CD4-positive, alpha-beta T cell (primary cell): ENCODE data around the gene POR. TPM values are rescaled to one million over a fixed set of nuclear protein-coding genes. Genes with fewer than 3 reads are reported as not detected.

Experiments
- ATAC-seq: fragments of 200-7000 bp; cut with Tn5 transposase; one replicate; pipeline ENCODE4 v1.10.0; 2022; ENCODE audit warnings: mild to moderate bottlenecking; ENCODE audit not compliant: poor library complexity
- CTCF ChIA-PET: fragments of 350-600 bp; sonication (Branson Sonifier 250); formaldehyde crosslinking; loops from one replicate; lab custom pipeline; 2021; ENCODE audit warnings: antibody characterized with exemption, inconsistent platforms; lab: Charles Lee
- POLR2A ChIA-PET: fragments of 350-600 bp; sonication (Branson Sonifier 250); formaldehyde crosslinking; loops from one replicate; lab custom pipeline; 2021; ENCODE audit warnings: antibody characterized with exemption, inconsistent platforms; lab: Charles Lee
- DNase-seq, 14 experiments: peaks; one replicate each; pipeline ENCODE4 v3.0.0-alpha.2; 2013 to 2020; ENCODE audit warnings: mixed read lengths in 2 of 14
- H3K27ac ChIP-seq, 2 donors: one replicate each; pipeline versions ENCODE4 v1.5.1 to v1.7.0; 2013; ENCODE audit warnings: low read length in 2 of 2, low read depth in 1 of 2, mild to moderate bottlenecking in 1 of 2
- H3K27me3 ChIP-seq, 2 experiments: 1 replicate in 1 of 2; 2 replicates in 1 of 2; pipeline versions ENCODE4 v1.6.1 to v1.7.0; 2013; ENCODE audit warnings: low read length in 2 of 2, control low read depth in 1 of 2, mild to moderate bottlenecking in 1 of 2, moderate library complexity in 1 of 2; ENCODE audit not compliant: insufficient read depth in 2 of 2, control insufficient read depth in 1 of 2
- H3K36me3 ChIP-seq: one replicate; pipeline ENCODE4 v1.6.1; 2013; ENCODE audit warnings: low read length, control low read depth; ENCODE audit not compliant: insufficient read depth
- H3K4me1 ChIP-seq: one replicate; pipeline ENCODE4 v1.6.1; 2013; ENCODE audit warnings: low read length, control low read depth; ENCODE audit not compliant: insufficient read depth
- H3K4me3 ChIP-seq: one replicate; pipeline ENCODE4 v1.5.1; 2013; ENCODE audit warnings: mild to moderate bottlenecking, low read length, moderate library complexity
- H3K9me3 ChIP-seq, 2 experiments: 1 replicate in 1 of 2; 2 replicates in 1 of 2; pipeline versions ENCODE4 v1.6.1 to v1.7.0; 2013; ENCODE audit warnings: low read length in 2 of 2, mild to moderate bottlenecking in 2 of 2, control low read depth in 1 of 2, moderate library complexity in 1 of 2; ENCODE audit not compliant: control insufficient read depth in 1 of 2, insufficient read depth in 1 of 2
- H3K27ac Mint-ChIP-seq: one replicate; pipeline ENCODE4 v1.8.0; 2020; ENCODE audit warnings: mixed read lengths
- H3K27me3 Mint-ChIP-seq: one replicate; pipeline ENCODE4 v1.8.0; 2021; ENCODE audit warnings: mixed read lengths
- H3K36me3 Mint-ChIP-seq: one replicate; pipeline ENCODE4 v1.8.0; 2021; ENCODE audit warnings: low read depth, mixed read lengths
- H3K4me1 Mint-ChIP-seq: one replicate; pipeline ENCODE4 v1.8.0; 2021; ENCODE audit warnings: low read depth, mixed read lengths
- H3K4me3 Mint-ChIP-seq: one replicate; pipeline ENCODE4 v1.8.0; 2020; ENCODE audit warnings: mild to moderate bottlenecking, mixed read lengths
- H3K9me3 Mint-ChIP-seq: one replicate; pipeline ENCODE4 v1.8.0; 2020; ENCODE audit warnings: mixed read lengths
- intact Hi-C, 2 experiments: fragments of 100-400 bp; cut with DNase I in 1 of 2; cut with micrococcal nuclease in 1 of 2; formaldehyde crosslinking; loops; one replicate each; pipeline versions ENCODE4 v1.15.1 to v1.9.0; 2023 to 2025; cut with DNase I, micrococcal nuclease
- total RNA-seq, 174 experiments: library from RNA in 2 of 174; stranded (reverse) in 2 of 174; gene quantifications; one replicate each; pipeline ENCODE4 v1.2.3 and lab custom pipeline; 2021 to 2026
- TF ChIP-seq, protein P1 (sequence below): fragments of 200-600 bp; IDR thresholded peaks from one replicate; pipeline ENCODE4 v1.8.0; 2022; ENCODE audit warnings: antibody characterized with exemption, mild to moderate bottlenecking

Gene POR
- total RNA-seq, 2 experiments from 2014 or later: 44.2 to 54.8 TPM

DNA sequence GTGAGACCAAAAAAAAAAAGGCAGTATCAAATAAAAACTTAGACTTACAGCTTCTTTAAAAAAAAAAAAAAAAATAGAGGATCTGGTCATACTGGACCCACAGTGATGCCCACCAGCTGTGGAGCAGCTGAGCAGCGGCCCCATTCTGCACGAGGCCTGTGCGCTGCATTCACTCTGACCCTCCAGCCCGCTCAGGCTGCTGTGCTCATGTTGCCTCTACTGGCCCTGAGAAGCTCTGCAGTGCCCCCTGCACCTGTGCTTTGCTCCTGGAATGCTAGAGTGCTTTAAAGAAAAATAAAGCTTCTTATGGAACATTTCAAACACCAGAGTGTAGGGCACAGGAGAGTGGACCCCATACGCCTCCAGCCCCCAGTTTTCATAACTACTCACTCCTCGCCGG, 46.3 kb downstream of the POR start:
- DNase-seq (no peak), ATAC-seq (no peak)
- CTCF ChIA-PET: no interaction called here
- Histone ChIP-seq H3K4me1 (no peaks in the 10 kb centered on the region), H3K36me3 (peaks cover 21% of the 10 kb centered on the region), H3K4me3 (no peak overlapping the region), H3K27ac (no peak overlapping the region), H3K27me3 (no peaks in the 10 kb centered on the region), H3K9me3 (no peaks in the 10 kb centered on the region)
- Mint-ChIP-seq H3K27me3 (no peaks in the 10 kb centered on the region), H3K4me1 (peaks cover 3% of the 10 kb centered on the region), H3K36me3 (peaks cover 52% of the 10 kb centered on the region), H3K4me3 (no peak overlapping the region), H3K27ac (no peak overlapping the region), H3K9me3 (no peaks in the 10 kb centered on the region)
- TF ChIP-seq, protein P1, sequence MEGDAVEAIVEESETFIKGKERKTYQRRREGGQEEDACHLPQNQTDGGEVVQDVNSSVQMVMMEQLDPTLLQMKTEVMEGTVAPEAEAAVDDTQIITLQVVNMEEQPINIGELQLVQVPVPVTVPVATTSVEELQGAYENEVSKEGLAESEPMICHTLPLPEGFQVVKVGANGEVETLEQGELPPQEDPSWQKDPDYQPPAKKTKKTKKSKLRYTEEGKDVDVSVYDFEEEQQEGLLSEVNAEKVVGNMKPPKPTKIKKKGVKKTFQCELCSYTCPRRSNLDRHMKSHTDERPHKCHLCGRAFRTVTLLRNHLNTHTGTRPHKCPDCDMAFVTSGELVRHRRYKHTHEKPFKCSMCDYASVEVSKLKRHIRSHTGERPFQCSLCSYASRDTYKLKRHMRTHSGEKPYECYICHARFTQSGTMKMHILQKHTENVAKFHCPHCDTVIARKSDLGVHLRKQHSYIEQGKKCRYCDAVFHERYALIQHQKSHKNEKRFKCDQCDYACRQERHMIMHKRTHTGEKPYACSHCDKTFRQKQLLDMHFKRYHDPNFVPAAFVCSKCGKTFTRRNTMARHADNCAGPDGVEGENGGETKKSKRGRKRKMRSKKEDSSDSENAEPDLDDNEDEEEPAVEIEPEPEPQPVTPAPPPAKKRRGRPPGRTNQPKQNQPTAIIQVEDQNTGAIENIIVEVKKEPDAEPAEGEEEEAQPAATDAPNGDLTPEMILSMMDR: no peak
- intact Hi-C loops: no loop called here
- POLR2A ChIA-PET: no interaction called here

- TF ChIP-seq, protein P1: no peak
- ChIA-PET POLR2A (no interaction called here), CTCF (no interaction called here)
- no peaks in the 10 kb centered on the region for H3K9me3 Mint-ChIP-seq
- intact Hi-C loops: no loop called here
- Histone ChIP-seq H3K27me3 (no peaks in the 10 kb centered on the region), H3K4me3 (no peak overlapping the region), H3K27ac (no peak overlapping the region), H3K36me3 (peaks cover 17% of the 10 kb centered on the region), H3K4me1 (no peaks in the 10 kb centered on the region), H3K9me3 (no peaks in the 10 kb centered on the region)
- H3K27me3 Mint-ChIP-seq: no peaks in the 10 kb centered on the region
- H3K4me3 Mint-ChIP-seq: no peak overlapping the region
- peaks cover 45% of the 10 kb centered on the region for H3K36me3 Mint-ChIP-seq
- ATAC-seq (no peak), DNase-seq (no peak)
- H3K4me1 Mint-ChIP-seq: peaks cover under 1% of the 10 kb centered on the region
- no peak overlapping the region for H3K27ac Mint-ChIP-seq
Observed at GRCh38 chr7:75962607-75963380, 47.8 kb downstream of the POR start.

DNA sequence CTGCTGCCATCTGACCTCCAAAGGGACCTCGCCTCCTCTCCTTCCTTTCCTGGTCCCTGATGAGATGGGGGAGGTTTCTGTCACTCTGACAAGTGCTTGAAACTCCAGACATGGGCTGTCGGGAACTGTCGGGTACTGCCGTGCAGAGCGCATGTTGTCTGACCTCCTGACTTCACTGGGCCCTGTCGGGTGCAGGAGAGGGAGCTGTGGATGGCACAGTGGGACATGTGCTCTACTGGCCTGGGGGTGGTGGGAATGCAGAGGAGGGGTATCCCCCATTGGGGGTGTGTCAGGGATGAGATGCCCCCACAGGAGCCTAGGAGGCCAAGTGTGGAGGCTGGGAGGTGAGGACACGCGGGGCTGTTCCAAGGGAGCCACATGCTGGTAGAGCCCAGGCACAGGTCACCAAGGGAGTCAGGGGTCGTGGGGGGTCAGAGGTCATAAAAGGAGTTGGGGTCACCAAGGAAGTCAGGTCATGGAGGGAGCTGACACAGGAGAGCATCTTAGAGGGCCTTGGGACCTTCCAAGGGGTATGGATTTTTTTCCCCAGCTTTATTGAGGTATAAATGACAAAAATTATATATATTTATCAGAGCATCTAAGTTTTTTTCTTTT, 48.5 kb downstream of the POR start:
- no peaks in the 10 kb centered on the region for H3K9me3 Mint-ChIP-seq
- Histone ChIP-seq H3K27me3 (no peaks in the 10 kb centered on the region), H3K4me3 (no peak overlapping the region), H3K36me3 (peaks cover 18% of the 10 kb centered on the region), H3K4me1 (no peaks in the 10 kb centered on the region), H3K9me3 (no peaks in the 10 kb centered on the region), H3K27ac (no peak overlapping the region)
- no peaks in the 10 kb centered on the region for H3K27me3 Mint-ChIP-seq
- H3K4me3 Mint-ChIP-seq: no peak overlapping the region
- intact Hi-C loops: no loop called here
- H3K27ac Mint-ChIP-seq: no peak overlapping the region
- POLR2A ChIA-PET: no interaction called here
- peaks cover 38% of the 10 kb centered on the region for H3K36me3 Mint-ChIP-seq
- ATAC-seq (no peak), DNase-seq (no peak)
- no peaks in the 10 kb centered on the region for H3K4me1 Mint-ChIP-seq
- CTCF ChIA-PET: no interaction called here
- TF ChIP-seq, protein P1: no peak
